Muscle of leg (tissue), 11 donors: Measurements from ENCODE around the gene NSF. TPM values are rescaled to one million over a fixed set of nuclear protein-coding genes. Genes with fewer than 3 reads are reported as not detected.

ENCODE experiments used
- DNase-seq: peaks from one replicate; pipeline ENCODE4 v3.0.0; 2013
- H3K27ac ChIP-seq: one replicate; pipeline ENCODE4 v1.5.1; 2013; ENCODE audit warnings: mild to moderate bottlenecking, low read length, control low read depth
- H3K27me3 ChIP-seq: one replicate; pipeline ENCODE4 v1.6.1; 2013; ENCODE audit warnings: low read length; ENCODE audit not compliant: control insufficient read depth, insufficient read depth
- H3K36me3 ChIP-seq: one replicate; pipeline ENCODE4 v1.6.1; 2013; ENCODE audit warnings: low read length; ENCODE audit not compliant: control insufficient read depth, insufficient read depth
- H3K4me1 ChIP-seq: one replicate; pipeline ENCODE4 v1.6.1; 2013; ENCODE audit warnings: low read length; ENCODE audit not compliant: control insufficient read depth, insufficient read depth
- H3K4me3 ChIP-seq: one replicate; pipeline ENCODE4 v1.5.1; 2013; ENCODE audit warnings: low read length, control low read depth
- H3K9me3 ChIP-seq: replicated peaks from 2 replicates; pipeline ENCODE4 v1.6.1; 2013; ENCODE audit warnings: low read depth, low read length; ENCODE audit not compliant: control insufficient read depth
- WGBS: methylation state at CpG from one replicate; pipeline ENCODE4 v1.1.5; 2013; ENCODE audit warnings: missing lambda C conversion rate; ENCODE audit not compliant: insufficient coverage; 5-methylcytosine and 5-hydroxymethylcytosine counted together
- polyA plus RNA-seq, 8 donors: library from polyadenylated mRNA; unstranded; fragments of 120-200 nt; gene quantifications; one replicate each; pipeline versions ENCODE4 v1.2.1 to v1.2.3, GENCODE V29; 2013; ENCODE audit warnings: inconsistent platforms in 1 of 8, low replicate concordance in 1 of 8; ENCODE audit not compliant: insufficient read length in 8 of 8, insufficient read depth in 1 of 8
- total RNA-seq: library from RNA; stranded (reverse); fragments of 120-200 nt; gene quantifications from one replicate; pipeline ENCODE4 v1.2.4, GENCODE V29; 2013

NSF gene
- total and polyA plus RNA-seq, 9 donors: 13.6 to 27.2 (median 19.1) TPM

GRCh38 chr17:46782250-46782953 is 191.9 kb downstream of the NSF start:
- WGBS: 81% methylated on average over 7 of the region's 9 CpGs
- no peaks in the 10 kb centered on the region for H3K36me3 ChIP-seq

GRCh38 chr17:46783031-46783593 is 192.6 kb downstream of the NSF start:
- Histone ChIP-seq H3K4me1 (peaks cover 7% of the 10 kb centered on the region), H3K36me3 (no peaks in the 10 kb centered on the region), H3K9me3 (no peaks in the 10 kb centered on the region), H3K27ac (no peak overlapping the region), H3K4me3 (no peak overlapping the region), H3K27me3 (peaks cover 10% of the 10 kb centered on the region)
- WGBS: 61% methylated on average over 7 of the region's 7 CpGs
- no peak for DNase-seq

More at GRCh38 chr17:46782250-46782953, 191.9 kb downstream of the NSF start:
- H3K4me1 ChIP-seq: peaks cover 7% of the 10 kb centered on the region
- H3K9me3 ChIP-seq: no peaks in the 10 kb centered on the region
- H3K27ac ChIP-seq: no peak overlapping the region
- H3K4me3 ChIP-seq: no peak overlapping the region
- peaks cover 13% of the 10 kb centered on the region for H3K27me3 ChIP-seq
- no peak for DNase-seq

GRCh38 chr17:46785696-46786095 is 195.2 kb downstream of the NSF start:
- Histone ChIP-seq H3K36me3 (no peaks in the 10 kb centered on the region), H3K27ac (no peak overlapping the region), H3K4me1 (no peaks in the 10 kb centered on the region), H3K4me3 (no peak overlapping the region), H3K27me3 (peaks cover 5% of the 10 kb centered on the region), H3K9me3 (no peaks in the 10 kb centered on the region)
- WGBS: 19% methylated on average over 2 of the region's 7 CpGs
- no peak for DNase-seq

GRCh38 chr17:46787478-46787877 is 197.0 kb downstream of the NSF start:
- WGBS: 92% methylated on average over 13 of the region's 13 CpGs
- Histone ChIP-seq H3K36me3 (no peaks in the 10 kb centered on the region), H3K9me3 (no peaks in the 10 kb centered on the region), H3K4me3 (no peak overlapping the region), H3K27me3 (peaks cover 8% of the 10 kb centered on the region), H3K4me1 (no peaks in the 10 kb centered on the region), H3K27ac (no peak overlapping the region)
- DNase-seq: no peak

GRCh38 chr17:46788300-46788699 is 197.8 kb downstream of the NSF start:
- H3K27me3 ChIP-seq: peaks cover 9% of the 10 kb centered on the region
- H3K27ac ChIP-seq: no peak overlapping the region
- WGBS: 88% methylated on average over 3 of the region's 5 CpGs
- no peak for DNase-seq
- H3K4me1 ChIP-seq: no peaks in the 10 kb centered on the region
- H3K36me3 ChIP-seq: no peaks in the 10 kb centered on the region
- H3K9me3 ChIP-seq: no peaks in the 10 kb centered on the region
- H3K4me3 ChIP-seq: no peak overlapping the region

- H3K27ac ChIP-seq: no peak overlapping the region
- H3K9me3 ChIP-seq: no peaks in the 10 kb centered on the region
- no peaks in the 10 kb centered on the region for H3K4me1 ChIP-seq
- no peaks in the 10 kb centered on the region for H3K36me3 ChIP-seq
- DNase-seq: no peak
- H3K4me3 ChIP-seq: no peak overlapping the region
- peaks cover 14% of the 10 kb centered on the region for H3K27me3 ChIP-seq
- whole genome bisulfite sequencing: 79% methylated on average over 7 of the region's 7 CpGs
Observed at GRCh38 chr17:46788796-46789195, 198.3 kb downstream of the NSF start.

- H3K36me3 ChIP-seq: no peaks in the 10 kb centered on the region
- no peak overlapping the region for H3K4me3 ChIP-seq
- H3K27ac ChIP-seq: no peak overlapping the region
- no peaks in the 10 kb centered on the region for H3K9me3 ChIP-seq
- no peak for DNase-seq
- H3K4me1 ChIP-seq: no peaks in the 10 kb centered on the region
- WGBS: 89% methylated on average over 7 of the region's 8 CpGs
- H3K27me3 ChIP-seq: peaks cover 20% of the 10 kb centered on the region
Observed at GRCh38 chr17:46789610-46790009, 199.1 kb downstream of the NSF start.

GRCh38 chr17:46790216-46790615 is 199.7 kb downstream of the NSF start:
- no peaks in the 10 kb centered on the region for H3K9me3 ChIP-seq
- H3K27ac ChIP-seq: no peak overlapping the region
- DNase-seq: no peak
- H3K27me3 ChIP-seq: peaks cover 22% of the 10 kb centered on the region
- WGBS: 56% methylated on average over 2 of the region's 3 CpGs
- no peaks in the 10 kb centered on the region for H3K36me3 ChIP-seq
- no peak overlapping the region for H3K4me3 ChIP-seq
- no peaks in the 10 kb centered on the region for H3K4me1 ChIP-seq

- 68% methylated on average over 3 of the region's 5 CpGs for WGBS
- no peak overlapping the region for H3K4me3 ChIP-seq
- peaks cover 28% of the 10 kb centered on the region for H3K27me3 ChIP-seq
- no peaks in the 10 kb centered on the region for H3K36me3 ChIP-seq
- no peaks in the 10 kb centered on the region for H3K4me1 ChIP-seq
- DNase-seq: no peak
- no peaks in the 10 kb centered on the region for H3K9me3 ChIP-seq
- no peak overlapping the region for H3K27ac ChIP-seq
Observed at GRCh38 chr17:46791531-46791930, 201.1 kb downstream of the NSF start.

GRCh38 chr17:46792071-46792470 is 201.6 kb downstream of the NSF start:
- 78% methylated on average over 3 of the region's 4 CpGs for WGBS
- Histone ChIP-seq H3K4me1 (no peaks in the 10 kb centered on the region), H3K27me3 (peaks cover 28% of the 10 kb centered on the region)

More at GRCh38 chr17:46792071-46792470, 201.6 kb downstream of the NSF start:
- Histone ChIP-seq H3K36me3 (no peaks in the 10 kb centered on the region), H3K27ac (no peak overlapping the region), H3K9me3 (no peaks in the 10 kb centered on the region), H3K4me3 (no peak overlapping the region)
- no peak for DNase-seq
